Gastroesophageal sphincter (tissue), 4 donors: ENCODE results near the gene ABCC9. TPM values are rescaled to one million over a fixed set of nuclear protein-coding genes. Genes with fewer than 3 reads are reported as not detected.
"Not testable (repeated sequence)": the region's sequence is repeated elsewhere in the genome, so short reads cannot be mapped to it uniquely, and the experiment has no call there.

Source experiments
- ATAC-seq: fragments of 150-250 bp; one replicate; pipeline ENCODE4 v1.9.1; 2016; ENCODE audit warnings: mild to moderate bottlenecking, moderate library complexity
- H3K27ac ChIP-seq, 4 donors: fragments of 200-600 bp; sonication (generic) in 3 of 4; 1 replicate in 3 of 4; 2 replicates in 1 of 4; pipeline ENCODE4 v1.5.1; 2016 to 2019
- H3K27me3 ChIP-seq: fragments of 200-600 bp; sonication (generic); one replicate; pipeline ENCODE4 v1.5.1; 2019
- H3K36me3 ChIP-seq, 2 donors: fragments of 200-600 bp; sonication (generic); one replicate each; pipeline ENCODE4 v1.5.1; 2019; ENCODE audit warnings: control low read depth in 1 of 2
- H3K4me1 ChIP-seq, 3 donors: fragments of 200-600 bp; sonication (generic); 1 replicate in 2 of 3; 2 replicates in 1 of 3; pipeline ENCODE4 v1.5.1; 2016 to 2019; ENCODE audit warnings: control low read depth in 2 of 3
- H3K4me3 ChIP-seq, 2 donors: fragments of 200-600 bp; sonication (generic); one replicate each; pipeline ENCODE4 v1.5.1; 2019; ENCODE audit warnings: mild to moderate bottlenecking in 1 of 2, moderate library complexity in 1 of 2
- H3K9me3 ChIP-seq, 3 donors: fragments of 200-600 bp; sonication (generic); one replicate each; pipeline ENCODE4 v1.5.1; 2017 to 2019; ENCODE audit warnings: control low read depth in 2 of 3
- EP300 ChIP-seq: sonication (generic); formaldehyde crosslinking; IDR thresholded peaks from one replicate; pipeline ENCODE4 v1.6.1; 2017; ENCODE audit warnings: antibody characterized with exemption, mild to moderate bottlenecking
- POLR2A ChIP-seq, 2 donors: fragments of 450-650 bp; IDR thresholded peaks; one replicate each; pipeline ENCODE4 v1.6.1; 2017; ENCODE audit warnings: antibody characterized with exemption in 2 of 2, mild to moderate bottlenecking in 2 of 2, moderate library complexity in 1 of 2
- POLR2AphosphoS5 ChIP-seq: sonication (generic); formaldehyde crosslinking; IDR thresholded peaks from one replicate; pipeline ENCODE4 v1.6.1; 2017; ENCODE audit warnings: antibody characterized with exemption
- WGBS, 2 donors: methylation state at CpG; one replicate each; pipeline ENCODE4 v1.1.5; 2018; ENCODE audit warnings: low coverage in 1 of 2; 5-methylcytosine and 5-hydroxymethylcytosine counted together
- total RNA-seq, 4 donors: library from RNA; depleted of rRNA; stranded (reverse); fragments of >200 nt; gene quantifications; one replicate each; pipeline ENCODE4 v1.1.0, GENCODE V29; 2016
- TF ChIP-seq, protein P1 (sequence below), 4 experiments: fragments of 200-600 bp in 2 of 4; fragments of 450-650 bp in 2 of 4; sonication (generic) in 1 of 4; IDR thresholded peaks; one replicate each; pipeline ENCODE4 v1.5.1; 2017 to 2019; ENCODE audit warnings: antibody characterized with exemption in 4 of 4, mild to moderate bottlenecking in 2 of 4, moderate library complexity in 2 of 4

Gene ABCC9
- total RNA-seq, 4 donors from 2014 or later = 61.8 to 105 (median 73.7) TPM

DNA sequence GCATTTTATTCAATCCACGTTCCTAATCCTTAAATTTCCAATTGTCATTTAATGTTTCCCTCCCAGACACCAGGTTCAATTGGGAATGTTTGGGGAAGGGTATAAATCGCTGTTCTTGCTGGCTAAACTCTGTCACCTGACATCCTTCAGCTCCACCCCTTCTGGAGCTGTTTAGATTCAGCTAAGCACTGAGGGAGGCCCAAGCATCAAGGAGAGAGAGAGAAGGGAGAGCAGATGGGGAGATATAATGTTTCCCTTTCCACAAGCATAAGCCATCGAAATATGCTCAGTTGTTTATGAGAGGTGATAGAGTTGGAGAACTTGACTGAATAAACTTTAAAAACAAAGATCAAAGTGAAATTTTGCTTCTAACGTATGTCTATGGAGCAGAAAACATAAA is 1.8 kb downstream of the ABCC9 start:
- H3K9me3 ChIP-seq = no peaks in the 10 kb centered on the region
- H3K4me1 ChIP-seq = peaks cover 0 to 36% (median 0%) of the 10 kb centered on the region in 3 donors
- ATAC-seq = no peak
- H3K36me3 ChIP-seq = peaks cover 0 to 17% of the 10 kb centered on the region in 2 donors
- peak overlapping the region; percentile 82 to 90 (median 88) for H3K27ac ChIP-seq
- WGBS, 2 donors = 26 to 43% methylated on average over 4 of the region's 4 CpGs
- TF ChIP-seq EP300 = no peak
- TF ChIP-seq POLR2A (IDR thresholded peaks at IDR 0.05) = peak in 1 of 2 donors; percentile 15
- TF ChIP-seq POLR2AphosphoS5 = peak; percentile 66
- TF ChIP-seq, protein P1, sequence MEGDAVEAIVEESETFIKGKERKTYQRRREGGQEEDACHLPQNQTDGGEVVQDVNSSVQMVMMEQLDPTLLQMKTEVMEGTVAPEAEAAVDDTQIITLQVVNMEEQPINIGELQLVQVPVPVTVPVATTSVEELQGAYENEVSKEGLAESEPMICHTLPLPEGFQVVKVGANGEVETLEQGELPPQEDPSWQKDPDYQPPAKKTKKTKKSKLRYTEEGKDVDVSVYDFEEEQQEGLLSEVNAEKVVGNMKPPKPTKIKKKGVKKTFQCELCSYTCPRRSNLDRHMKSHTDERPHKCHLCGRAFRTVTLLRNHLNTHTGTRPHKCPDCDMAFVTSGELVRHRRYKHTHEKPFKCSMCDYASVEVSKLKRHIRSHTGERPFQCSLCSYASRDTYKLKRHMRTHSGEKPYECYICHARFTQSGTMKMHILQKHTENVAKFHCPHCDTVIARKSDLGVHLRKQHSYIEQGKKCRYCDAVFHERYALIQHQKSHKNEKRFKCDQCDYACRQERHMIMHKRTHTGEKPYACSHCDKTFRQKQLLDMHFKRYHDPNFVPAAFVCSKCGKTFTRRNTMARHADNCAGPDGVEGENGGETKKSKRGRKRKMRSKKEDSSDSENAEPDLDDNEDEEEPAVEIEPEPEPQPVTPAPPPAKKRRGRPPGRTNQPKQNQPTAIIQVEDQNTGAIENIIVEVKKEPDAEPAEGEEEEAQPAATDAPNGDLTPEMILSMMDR (IDR thresholded peaks at IDR 0.05) = no peak
- no peaks in the 10 kb centered on the region for H3K27me3 ChIP-seq
- peak overlapping the region; percentile 58 to 60 for H3K4me3 ChIP-seq

DNA sequence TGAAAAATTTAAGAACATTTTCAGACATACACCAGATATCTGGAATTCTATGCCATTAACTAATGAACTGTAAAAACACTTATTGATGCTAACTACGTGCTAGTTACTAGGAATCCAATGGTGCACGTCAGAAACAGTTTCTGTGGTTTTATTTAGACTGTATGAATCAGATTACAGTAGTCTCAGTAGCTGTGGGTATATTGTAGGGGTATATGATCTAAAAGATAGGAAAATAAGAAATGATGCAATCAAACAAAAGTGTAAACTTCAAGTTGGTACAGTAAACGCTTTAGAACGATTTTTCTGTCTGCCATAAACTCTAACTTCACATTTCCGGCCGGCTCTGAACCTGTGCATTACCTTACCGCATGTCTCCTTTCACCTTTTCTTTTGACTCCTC is 2.3 kb downstream of the ABCC9 start:
- Histone ChIP-seq H3K9me3 (no peaks in the 10 kb centered on the region), H3K4me3 (peak overlapping the region; percentile 58 to 60), H3K36me3 (peaks cover 0 to 22% of the 10 kb centered on the region in 2 donors), H3K27ac (peak overlapping the region; percentile 82 to 90 (median 88)), H3K4me1 (peaks cover 0 to 36% (median 0%) of the 10 kb centered on the region in 3 donors), H3K27me3 (no peaks in the 10 kb centered on the region)
- WGBS, 2 donors = 49 to 52% methylated on average over 7 of the region's 7 CpGs
- no peak for TF ChIP-seq POLR2A (IDR thresholded peaks at IDR 0.05)
- no peak for ATAC-seq

DNA sequence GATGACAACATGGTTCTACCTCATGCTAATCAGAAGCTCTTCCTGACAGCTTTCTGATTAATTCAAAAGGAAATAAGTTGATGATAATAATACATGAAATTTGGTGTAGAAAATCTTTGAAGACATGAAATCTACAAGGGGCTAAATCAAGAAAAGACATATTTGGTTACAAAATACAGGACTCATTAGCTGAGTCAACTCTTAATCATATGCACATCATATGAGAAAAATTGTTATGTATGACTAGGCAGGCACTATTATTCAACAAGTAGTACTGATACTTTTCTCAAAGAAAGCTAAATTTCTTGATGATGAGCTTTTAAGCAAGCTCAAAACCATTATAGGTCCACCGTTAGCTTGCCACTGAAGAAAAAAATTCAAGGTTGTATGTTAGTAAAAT is 7.1 kb downstream of the ABCC9 start:
- Histone ChIP-seq H3K27ac (no peak overlapping the region), H3K36me3 (peaks cover 0 to 47% of the 10 kb centered on the region in 2 donors), H3K4me3 (no peak overlapping the region), H3K4me1 (peaks cover 0 to 21% (median 0%) of the 10 kb centered on the region in 3 donors), H3K9me3 (no peaks in the 10 kb centered on the region), H3K27me3 (no peaks in the 10 kb centered on the region)
- no peak for ATAC-seq
- 86 to 94% methylated on average over 1 of the region's 1 CpG for WGBS, 2 donors
- TF ChIP-seq, protein P1 (IDR thresholded peaks at IDR 0.05) = no peak
- no peak for TF ChIP-seq POLR2A (IDR thresholded peaks at IDR 0.05)
- no peak for TF ChIP-seq POLR2AphosphoS5
- no peak for TF ChIP-seq EP300

DNA sequence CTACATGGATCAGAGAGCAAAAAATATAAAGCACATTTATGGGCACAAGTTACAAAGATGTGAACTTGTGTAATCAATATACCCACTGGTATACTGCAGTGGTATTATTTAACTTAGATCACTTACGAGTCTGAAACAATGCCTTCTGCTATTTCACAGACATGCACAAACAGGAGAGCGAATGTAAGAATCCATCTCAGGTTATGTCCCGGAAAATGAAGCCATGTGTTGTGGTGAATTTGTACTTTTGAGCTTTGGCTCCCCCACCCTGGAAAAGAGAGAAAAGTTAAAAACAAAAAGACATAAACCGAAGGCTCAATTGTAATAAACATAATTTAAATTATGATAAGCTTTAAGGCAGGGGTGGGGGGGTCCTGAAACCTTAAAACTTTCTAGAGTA is 7.6 kb downstream of the ABCC9 start:
- no peak for ATAC-seq
- no peak for TF ChIP-seq EP300
- TF ChIP-seq, protein P1 (IDR thresholded peaks at IDR 0.05) = no peak
- H3K36me3 ChIP-seq = peaks cover 0 to 47% of the 10 kb centered on the region in 2 donors
- no peaks in the 10 kb centered on the region for H3K27me3 ChIP-seq
- H3K27ac ChIP-seq = no peak overlapping the region
- H3K9me3 ChIP-seq = no peaks in the 10 kb centered on the region
- peaks cover 0 to 15% (median 0%) of the 10 kb centered on the region in 3 donors for H3K4me1 ChIP-seq
- H3K4me3 ChIP-seq = no peak overlapping the region
- WGBS, 2 donors = 70 to 88% methylated on average over 4 of the region's 4 CpGs

DNA sequence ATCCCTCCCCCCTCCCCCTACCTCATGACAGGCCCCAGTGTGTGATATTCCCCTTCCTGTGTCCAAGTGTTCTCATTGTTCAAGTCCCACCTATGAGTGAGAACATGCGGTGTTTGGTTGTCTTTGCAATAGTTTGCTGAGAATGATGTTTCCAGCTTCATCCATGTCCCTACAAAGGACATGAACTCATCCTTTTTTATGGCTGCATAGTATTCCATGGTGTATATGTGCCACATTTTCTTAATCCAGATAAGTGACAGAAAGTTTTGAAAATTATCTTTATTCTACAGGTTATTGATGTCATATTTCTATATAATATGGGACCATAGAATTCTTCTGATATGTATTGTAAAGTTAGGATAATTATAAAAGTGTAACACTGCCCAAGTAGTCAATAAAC is 11.3 kb downstream of the ABCC9 start:
- no CpG with 5 or more reads among the region's 1 CpG for WGBS, 2 donors
- not testable (repeated sequence) for H3K4me1 ChIP-seq, ATAC-seq, H3K9me3 ChIP-seq, H3K4me3 ChIP-seq, H3K27me3 ChIP-seq, H3K27ac ChIP-seq
- peaks cover 0 to 61% of the 10 kb centered on the region in 2 donors for H3K36me3 ChIP-seq

DNA sequence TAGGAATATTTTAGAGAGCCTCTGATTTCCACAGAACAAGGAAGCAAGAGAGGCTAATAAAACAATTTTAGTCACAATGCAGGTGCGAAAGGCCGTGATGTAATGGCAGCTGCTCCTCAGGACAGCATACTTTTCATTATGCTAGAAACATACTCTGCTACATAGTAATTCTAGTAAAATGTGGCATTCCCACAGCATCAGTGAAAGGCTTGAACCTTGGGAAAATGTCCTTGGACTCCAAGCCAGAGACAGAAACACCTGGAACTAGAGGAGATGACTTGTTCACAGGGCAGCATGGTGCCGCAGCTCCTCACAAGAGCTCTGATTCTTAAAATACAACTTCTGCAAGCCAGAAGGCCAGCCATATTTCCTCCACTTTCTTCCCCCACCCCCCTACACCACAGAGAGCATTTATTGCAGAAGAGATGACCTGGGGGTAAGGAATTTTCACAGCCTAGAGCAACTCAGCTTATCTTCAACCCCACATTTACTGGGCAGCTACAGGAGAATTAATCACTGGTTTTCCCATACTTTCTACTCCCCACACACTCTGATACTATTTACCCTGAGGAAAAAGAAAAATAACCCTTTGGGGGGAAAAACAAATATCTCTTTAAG is 15.8 kb downstream of the ABCC9 start:
- no peaks in the 10 kb centered on the region for H3K27me3 ChIP-seq
- no peak for ATAC-seq
- H3K27ac ChIP-seq = no peak overlapping the region
- H3K4me1 ChIP-seq = no peaks in the 10 kb centered on the region
- TF ChIP-seq POLR2AphosphoS5 (no peak), EP300 (no peak), POLR2A (IDR thresholded peaks at IDR 0.05) (no peak)
- TF ChIP-seq, protein P1 (IDR thresholded peaks at IDR 0.05) = no peak
- H3K36me3 ChIP-seq = peaks cover 0 to 38% of the 10 kb centered on the region in 2 donors
- no peaks in the 10 kb centered on the region for H3K9me3 ChIP-seq
- no peak overlapping the region for H3K4me3 ChIP-seq
- WGBS, 2 donors = 89 to 92% methylated on average over 2 to 3 of the region's 3 CpGs
